Ishikawa (cell line): ENCODE data around the gene PRDX6.

Experiments used
- EP300 ChIP-seq: IDR thresholded peaks from 2 replicates; pipeline ENCODE4 v1.6.1; 2012; ENCODE audit warnings: borderline replicate concordance
- TF ChIP-seq, protein P1 (sequence below): IDR thresholded peaks from 2 replicates; pipeline ENCODE4 v1.6.1; 2012

DNA sequence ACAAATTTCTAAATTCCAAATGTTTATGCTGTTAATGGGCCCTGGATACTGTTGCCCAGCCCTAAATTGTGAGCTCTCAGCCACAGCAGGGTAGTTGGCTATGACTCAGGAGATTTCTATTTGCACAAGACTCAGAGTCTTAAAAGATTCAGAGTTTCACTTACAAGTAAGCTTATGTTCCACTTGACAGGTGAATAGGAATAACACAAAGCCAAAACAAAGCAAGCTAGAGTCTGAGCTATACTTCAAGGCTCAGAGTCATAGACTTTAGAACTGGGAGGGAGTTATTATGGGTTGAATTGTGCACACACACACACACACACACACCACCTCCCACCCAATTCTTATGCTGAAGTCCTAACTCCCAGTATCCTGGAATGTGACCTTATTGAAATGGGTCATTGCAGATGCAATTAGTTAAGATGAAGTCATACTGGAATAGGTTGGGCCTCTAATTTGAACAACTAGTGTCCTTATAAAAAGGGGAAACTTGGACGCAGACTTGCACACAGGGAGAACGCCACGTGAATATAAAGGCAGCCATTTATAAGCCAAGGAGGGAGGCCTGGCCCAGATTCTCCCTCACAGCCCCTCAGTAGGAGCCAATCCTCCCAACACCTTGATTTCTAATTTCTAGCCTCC is 30.2 kb downstream of the PRDX6 start:
- TF ChIP-seq, protein P1, sequence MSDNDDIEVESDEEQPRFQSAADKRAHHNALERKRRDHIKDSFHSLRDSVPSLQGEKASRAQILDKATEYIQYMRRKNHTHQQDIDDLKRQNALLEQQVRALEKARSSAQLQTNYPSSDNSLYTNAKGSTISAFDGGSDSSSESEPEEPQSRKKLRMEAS, result peak; percentile 50
- TF ChIP-seq EP300, result peak; percentile 21; the same call in 1 of the 2 replicates
